CD4-positive, alpha-beta T cell (primary cell): ENCODE measurements around the gene RRP1B. TPM values are rescaled to one million over a fixed set of nuclear protein-coding genes. Genes with fewer than 3 reads are reported as not detected.

Experiments
- ATAC-seq: fragments of 200-7000 bp; cut with Tn5 transposase; one replicate; pipeline ENCODE4 v1.10.0; 2022; ENCODE audit warnings: mild to moderate bottlenecking; ENCODE audit not compliant: poor library complexity
- CTCF ChIA-PET: fragments of 350-600 bp; sonication (Branson Sonifier 250); formaldehyde crosslinking; loops from one replicate; lab custom pipeline; 2021; ENCODE audit warnings: antibody characterized with exemption, inconsistent platforms; lab: Charles Lee
- POLR2A ChIA-PET: fragments of 350-600 bp; sonication (Branson Sonifier 250); formaldehyde crosslinking; loops from one replicate; lab custom pipeline; 2021; ENCODE audit warnings: antibody characterized with exemption, inconsistent platforms; lab: Charles Lee
- DNase-seq, 14 experiments: peaks; one replicate each; pipeline ENCODE4 v3.0.0-alpha.2; 2013 to 2020; ENCODE audit warnings: mixed read lengths in 2 of 14
- H3K27ac ChIP-seq, 2 donors: one replicate each; pipeline versions ENCODE4 v1.5.1 to v1.7.0; 2013; ENCODE audit warnings: low read length in 2 of 2, low read depth in 1 of 2, mild to moderate bottlenecking in 1 of 2
- H3K27me3 ChIP-seq, 2 experiments: 1 replicate in 1 of 2; 2 replicates in 1 of 2; pipeline versions ENCODE4 v1.6.1 to v1.7.0; 2013; ENCODE audit warnings: low read length in 2 of 2, control low read depth in 1 of 2, mild to moderate bottlenecking in 1 of 2, moderate library complexity in 1 of 2; ENCODE audit not compliant: insufficient read depth in 2 of 2, control insufficient read depth in 1 of 2
- H3K36me3 ChIP-seq: one replicate; pipeline ENCODE4 v1.6.1; 2013; ENCODE audit warnings: low read length, control low read depth; ENCODE audit not compliant: insufficient read depth
- H3K4me1 ChIP-seq: one replicate; pipeline ENCODE4 v1.6.1; 2013; ENCODE audit warnings: low read length, control low read depth; ENCODE audit not compliant: insufficient read depth
- H3K4me3 ChIP-seq: one replicate; pipeline ENCODE4 v1.5.1; 2013; ENCODE audit warnings: mild to moderate bottlenecking, low read length, moderate library complexity
- H3K9me3 ChIP-seq, 2 experiments: 1 replicate in 1 of 2; 2 replicates in 1 of 2; pipeline versions ENCODE4 v1.6.1 to v1.7.0; 2013; ENCODE audit warnings: low read length in 2 of 2, mild to moderate bottlenecking in 2 of 2, control low read depth in 1 of 2, moderate library complexity in 1 of 2; ENCODE audit not compliant: control insufficient read depth in 1 of 2, insufficient read depth in 1 of 2
- H3K27ac Mint-ChIP-seq: one replicate; pipeline ENCODE4 v1.8.0; 2020; ENCODE audit warnings: mixed read lengths
- H3K27me3 Mint-ChIP-seq: one replicate; pipeline ENCODE4 v1.8.0; 2021; ENCODE audit warnings: mixed read lengths
- H3K36me3 Mint-ChIP-seq: one replicate; pipeline ENCODE4 v1.8.0; 2021; ENCODE audit warnings: low read depth, mixed read lengths
- H3K4me1 Mint-ChIP-seq: one replicate; pipeline ENCODE4 v1.8.0; 2021; ENCODE audit warnings: low read depth, mixed read lengths
- H3K4me3 Mint-ChIP-seq: one replicate; pipeline ENCODE4 v1.8.0; 2020; ENCODE audit warnings: mild to moderate bottlenecking, mixed read lengths
- H3K9me3 Mint-ChIP-seq: one replicate; pipeline ENCODE4 v1.8.0; 2020; ENCODE audit warnings: mixed read lengths
- CTCF ChIP-seq: fragments of 200-600 bp; IDR thresholded peaks from one replicate; pipeline ENCODE4 v1.8.0; 2022; ENCODE audit warnings: antibody characterized with exemption, mild to moderate bottlenecking
- intact Hi-C, 2 experiments: fragments of 100-400 bp; cut with DNase I in 1 of 2; cut with micrococcal nuclease in 1 of 2; formaldehyde crosslinking; loops; one replicate each; pipeline versions ENCODE4 v1.15.1 to v1.9.0; 2023 to 2025; cut with DNase I, micrococcal nuclease
- total RNA-seq, 174 experiments: library from RNA in 2 of 174; stranded (reverse) in 2 of 174; gene quantifications; one replicate each; pipeline ENCODE4 v1.2.3 and lab custom pipeline; 2021 to 2026

Gene RRP1B
- total RNA-seq, 2 experiments from 2014 or later: 18.6 to 19.2 TPM

- peak; percentile 29 for ATAC-seq
- Histone ChIP-seq H3K36me3 (peaks cover 4% of the 10 kb centered on the region), H3K4me3 (peak overlapping the region; percentile 34), H3K27ac (peak overlapping the region in 1 of 2 donors; percentile 65), H3K9me3 (no peaks in the 10 kb centered on the region), H3K4me1 (peaks cover 51% of the 10 kb centered on the region), H3K27me3 (no peaks in the 10 kb centered on the region)
- TF ChIP-seq CTCF: no peak
- H3K27me3 Mint-ChIP-seq: no peaks in the 10 kb centered on the region
- H3K9me3 Mint-ChIP-seq: no peaks in the 10 kb centered on the region
- H3K4me1 Mint-ChIP-seq: peaks cover 37% of the 10 kb centered on the region
- H3K4me3 Mint-ChIP-seq: peak overlapping the region; percentile 79
- ChIA-PET POLR2A (no interaction called here), CTCF (no interaction called here)
- H3K36me3 Mint-ChIP-seq: peaks cover 18% of the 10 kb centered on the region
- peak in 3 of 14 experiments; percentile 30 to 57 (median 51) for DNase-seq
- intact Hi-C loops: no loop called here
- peak overlapping the region; percentile 95 for H3K27ac Mint-ChIP-seq
Measured at GRCh38 chr21:43734131-43734927, 75.0 kb downstream of the RRP1B start.

- H3K4me1 ChIP-seq: peaks cover 46% of the 10 kb centered on the region
- peaks cover 4% of the 10 kb centered on the region for H3K36me3 ChIP-seq
- no peaks in the 10 kb centered on the region for H3K27me3 ChIP-seq
- no peak for DNase-seq
- POLR2A ChIA-PET: no interaction called here
- H3K4me3 Mint-ChIP-seq: no peak overlapping the region
- CTCF ChIA-PET: no interaction called here
- peaks cover 0 to under 1% of the 10 kb centered on the region in 2 experiments for H3K9me3 ChIP-seq
- H3K27ac Mint-ChIP-seq: peak overlapping the region; percentile 95
- H3K4me3 ChIP-seq: peak overlapping the region; percentile 34
- ATAC-seq: no peak
- intact Hi-C loops: no loop called here
- no peaks in the 10 kb centered on the region for H3K9me3 Mint-ChIP-seq
- peaks cover 22% of the 10 kb centered on the region for H3K36me3 Mint-ChIP-seq
- no peak for TF ChIP-seq CTCF
- peaks cover 37% of the 10 kb centered on the region for H3K4me1 Mint-ChIP-seq
- no peak overlapping the region for H3K27ac ChIP-seq
- no peaks in the 10 kb centered on the region for H3K27me3 Mint-ChIP-seq
Measured at GRCh38 chr21:43734928-43735229, 75.5 kb downstream of the RRP1B start.

GRCh38 chr21:43735236-43736091 is 76.1 kb downstream of the RRP1B start:
- Histone ChIP-seq H3K27ac (no peak overlapping the region), H3K27me3 (no peaks in the 10 kb centered on the region), H3K4me1 (peaks cover 46% of the 10 kb centered on the region), H3K36me3 (peaks cover 4% of the 10 kb centered on the region), H3K9me3 (peaks cover 0 to 4% of the 10 kb centered on the region in 2 experiments), H3K4me3 (no peak overlapping the region)
- ChIA-PET CTCF (no interaction called here), POLR2A (no interaction called here)
- no peaks in the 10 kb centered on the region for H3K9me3 Mint-ChIP-seq
- H3K27ac Mint-ChIP-seq: no peak overlapping the region
- H3K4me1 Mint-ChIP-seq: peaks cover 35% of the 10 kb centered on the region
- intact Hi-C loops: no loop called here
- peaks cover 24% of the 10 kb centered on the region for H3K36me3 Mint-ChIP-seq
- no peaks in the 10 kb centered on the region for H3K27me3 Mint-ChIP-seq
- no peak for TF ChIP-seq CTCF
- ATAC-seq (no peak), DNase-seq (no peak)
- H3K4me3 Mint-ChIP-seq: no peak overlapping the region
